Neural cell (in vitro differentiated cells): ENCODE results near the gene ADAP1.

Source experiments
- CTCF ChIP-seq: fragments of 450-650 bp; IDR thresholded peaks from 2 replicates; pipeline ENCODE4 v1.5.1; 2014; ENCODE audit warnings: antibody characterized with exemption, mild to moderate bottlenecking, moderate library complexity; ENCODE audit not compliant: poor library complexity, severe bottlenecking
- EP300 ChIP-seq: fragments of 450-650 bp; conservative IDR thresholded peaks from 2 replicates; pipeline ENCODE4 v1.6.1; 2014; ENCODE audit warnings: antibody characterized with exemption, mild to moderate bottlenecking, moderate library complexity; ENCODE audit not compliant: poor library complexity, severe bottlenecking
- EZH2 ChIP-seq: fragments of 200-600, 300-800 bp; shearing (Covaris generic), sonication (generic); IDR thresholded peaks from 2 replicates; pipeline ENCODE4 v1.6.1; 2014; ENCODE audit warnings: antibody characterized with exemption, low read length, borderline replicate concordance, mild to moderate bottlenecking; ENCODE audit not compliant: insufficient read depth, poor library complexity, severe bottlenecking
- MXI1 ChIP-seq: fragments of 450-650 bp; conservative IDR thresholded peaks from 2 replicates; pipeline ENCODE4 v1.6.1; 2014; ENCODE audit warnings: antibody characterized with exemption, mild to moderate bottlenecking; ENCODE audit not compliant: poor library complexity, severe bottlenecking
- POLR2AphosphoS5 ChIP-seq: IDR thresholded peaks from 2 replicates; pipeline ENCODE4 v1.6.1; 2012
- RAD21 ChIP-seq: fragments of 450-650 bp; conservative IDR thresholded peaks from 2 replicates; pipeline ENCODE4 v1.6.1; 2014; ENCODE audit warnings: antibody characterized with exemption, mild to moderate bottlenecking, moderate library complexity
- REST ChIP-seq: IDR thresholded peaks from 2 replicates; pipeline ENCODE4 v1.6.1; 2012; ENCODE audit warnings: borderline replicate concordance
- SMC3 ChIP-seq: fragments of 450-650 bp; conservative IDR thresholded peaks from 2 replicates; pipeline ENCODE4 v1.6.1; 2014; ENCODE audit warnings: antibody characterized with exemption, mild to moderate bottlenecking, moderate library complexity; ENCODE audit not compliant: poor library complexity
- TAF1 ChIP-seq: IDR thresholded peaks from 2 replicates; pipeline ENCODE4 v1.6.1; 2012; ENCODE audit warnings: low read depth

DNA sequence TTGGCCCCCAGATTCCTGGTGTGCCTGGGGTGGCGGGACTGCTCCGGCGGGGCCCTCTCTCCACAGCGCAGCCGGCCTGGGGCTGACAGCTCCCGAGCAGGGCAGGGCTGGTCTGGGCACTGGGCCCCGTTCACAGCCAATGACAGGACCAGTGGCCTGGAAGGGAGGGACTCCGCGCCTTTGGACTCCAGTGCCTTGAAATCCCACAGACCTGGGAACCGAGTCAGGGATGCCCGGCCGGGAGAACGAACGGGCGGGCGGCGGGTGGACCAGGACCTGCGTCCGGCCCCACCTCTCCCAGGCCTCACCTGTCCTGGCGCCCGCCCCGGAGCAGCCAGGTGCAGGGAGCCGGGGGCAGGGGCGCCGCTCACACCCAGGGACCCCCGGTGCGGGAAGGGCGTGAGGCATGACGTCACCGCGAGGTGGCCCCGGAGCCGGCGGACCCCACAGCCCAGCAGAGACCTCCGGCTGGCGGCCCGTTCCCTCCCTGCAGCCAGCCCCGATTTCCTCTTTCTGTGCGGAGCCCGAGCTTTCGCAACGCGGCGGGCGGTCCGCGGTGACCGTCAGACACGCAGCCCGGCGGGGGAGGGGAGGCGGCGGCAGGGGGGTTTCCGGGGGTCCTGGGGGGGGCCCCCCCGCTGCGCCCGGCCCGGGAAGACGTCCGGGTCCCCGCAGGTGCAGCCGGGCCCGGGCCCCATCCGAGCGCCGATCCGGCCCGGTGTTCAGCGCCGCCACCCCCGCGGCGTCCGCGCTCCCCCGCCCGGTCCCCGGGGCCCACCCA is 743 bp downstream of the ADAP1 start:
- TF ChIP-seq CTCF, result no peak
- no peak for TF ChIP-seq TAF1
- TF ChIP-seq REST, result no peak
- no peak for TF ChIP-seq SMC3
- no peak for TF ChIP-seq RAD21
- peak; percentile 57 for TF ChIP-seq POLR2AphosphoS5
- no peak for TF ChIP-seq EP300
- TF ChIP-seq MXI1, result no peak
- TF ChIP-seq EZH2, result no peak
